Loucy (cell line): ENCODE results near the gene HDAC10.

Experiments used
- H2AFZ ChIP-seq: fragments of 200-600 bp; sonication (generic); 2 replicates; pipeline ENCODE4 v1.6.0; 2016; ENCODE audit warnings: antibody characterized with exemption, mild to moderate bottlenecking, low read length, moderate library complexity
- H3F3A ChIP-seq: fragments of 200-600 bp; 2 replicates; pipeline ENCODE4 v1.6.0; 2016; ENCODE audit warnings: antibody characterized with exemption, low read depth, mild to moderate bottlenecking
- H3K27me3 ChIP-seq: fragments of 200-600 bp; sonication (generic); 2 replicates; pipeline ENCODE4 v1.6.1; 2014; ENCODE audit warnings: low read length, mild to moderate bottlenecking; ENCODE audit not compliant: insufficient read depth, poor library complexity, severe bottlenecking
- H3K36me3 ChIP-seq: fragments of 200-600 bp; sonication (generic); 2 replicates; pipeline ENCODE4 v1.6.1; 2016; ENCODE audit warnings: low read length; ENCODE audit not compliant: insufficient read depth
- H3K4me1 ChIP-seq: fragments of 200-600 bp; sonication (generic); 2 replicates; pipeline ENCODE4 v1.5.1; 2014; ENCODE audit warnings: low read length, mild to moderate bottlenecking; ENCODE audit not compliant: insufficient read depth, poor library complexity, severe bottlenecking
- H3K4me2 ChIP-seq: fragments of 200-600 bp; sonication (generic); 2 replicates; pipeline ENCODE4 v1.6.0; 2014; ENCODE audit warnings: antibody characterized with exemption, low read length, low read depth, mild to moderate bottlenecking; ENCODE audit not compliant: poor library complexity, severe bottlenecking
- H3K4me3 ChIP-seq: fragments of 200-600 bp; sonication (generic); 2 replicates; pipeline ENCODE4 v1.5.1; 2014; ENCODE audit warnings: low read length, mild to moderate bottlenecking, mixed read lengths; ENCODE audit not compliant: poor library complexity, severe bottlenecking
- H3K79me2 ChIP-seq: fragments of 200-600 bp; sonication (generic); 2 replicates; pipeline ENCODE4 v1.6.1; 2014; ENCODE audit warnings: low read length; ENCODE audit not compliant: insufficient read depth
- H3K9ac ChIP-seq: fragments of 200-600 bp; sonication (generic); 2 replicates; pipeline ENCODE4 v1.6.0; 2014; ENCODE audit warnings: mild to moderate bottlenecking, low read depth, low read length, moderate library complexity; ENCODE audit not compliant: poor library complexity, severe bottlenecking
- H3K9me2 ChIP-seq: fragments of 200-600 bp; sonication (generic); replicated peaks from 2 replicates; pipeline ENCODE4 v1.6.1; 2016; ENCODE audit warnings: low read depth, low read length, mixed read lengths
- H3K9me3 ChIP-seq: fragments of 200-600 bp; sonication (generic); 2 replicates; pipeline ENCODE4 v1.6.1; 2014; ENCODE audit warnings: mild to moderate bottlenecking, antibody characterized with exemption, low read length, low read depth; ENCODE audit not compliant: insufficient read depth
- H4K20me1 ChIP-seq: fragments of 200-600 bp; sonication (generic); 2 replicates; pipeline ENCODE4 v1.6.0; 2014; ENCODE audit warnings: antibody characterized with exemption, low read length, mild to moderate bottlenecking; ENCODE audit not compliant: insufficient read depth, poor library complexity, severe bottlenecking
- CTCF ChIP-seq: fragments of 200-600 bp; sonication (generic); conservative IDR thresholded peaks from 2 replicates; pipeline ENCODE4 v1.5.1; 2014; ENCODE audit warnings: mild to moderate bottlenecking, antibody characterized with exemption, low read length
- EZH2phosphoT487 ChIP-seq: fragments of 200-600 bp; IDR thresholded peaks from 2 replicates; pipeline ENCODE4 v1.6.1; 2018; ENCODE audit warnings: antibody characterized with exemption, mild to moderate bottlenecking, moderate library complexity, borderline replicate concordance

Gene HDAC10

DNA sequence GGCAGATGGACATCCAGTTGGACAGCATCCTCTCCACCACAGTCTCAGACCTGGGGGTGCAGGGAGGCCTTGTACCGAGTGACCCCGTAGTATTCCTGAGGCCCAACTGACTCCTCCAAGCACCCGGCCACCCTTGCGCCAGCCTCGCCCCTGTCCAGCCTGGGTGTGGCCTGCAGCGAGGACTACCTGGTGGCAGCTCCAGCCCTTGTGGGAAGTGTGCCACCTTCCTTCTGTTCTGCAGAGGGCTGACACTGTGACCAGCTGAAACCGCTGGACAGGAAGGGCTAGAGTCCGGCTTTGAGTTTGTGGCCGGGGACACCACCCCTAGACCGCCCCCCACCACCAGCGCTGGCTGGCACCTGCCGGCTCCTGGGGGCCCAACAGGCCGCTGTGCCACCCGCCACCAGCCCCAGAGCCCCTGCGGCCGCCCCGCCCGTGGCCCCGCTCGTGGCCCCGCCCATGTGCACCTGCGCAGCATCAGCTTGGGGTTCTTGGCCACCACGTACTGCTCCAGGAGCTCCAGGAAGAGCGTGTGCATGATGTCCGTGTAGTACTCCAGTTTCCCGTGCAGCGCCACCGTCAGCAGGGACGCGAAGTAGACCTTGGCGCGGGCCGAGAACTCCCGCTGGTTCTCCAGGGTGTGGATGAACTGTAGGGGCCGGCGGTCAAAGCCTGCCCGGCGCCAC lies 29.1 kb upstream of the HDAC10 start:
- no peaks in the 10 kb centered on the region; the same call in 1 of the 2 replicates for H3K36me3 ChIP-seq
- H3F3A ChIP-seq: no peaks in the 10 kb centered on the region
- no peaks in the 10 kb centered on the region for H3K9me2 ChIP-seq

GRCh38 chr22:50278956-50279619 lies 28.0 kb upstream of the HDAC10 start:
- H3K27me3 ChIP-seq: no peaks in the 10 kb centered on the region
- no peak overlapping the region for H2AFZ ChIP-seq
- H3K9me3 ChIP-seq: no peaks in the 10 kb centered on the region
- H3F3A ChIP-seq: no peaks in the 10 kb centered on the region
- no peak for TF ChIP-seq CTCF
- no peak for TF ChIP-seq EZH2phosphoT487
- H3K4me1 ChIP-seq: no peaks in the 10 kb centered on the region
- H3K36me3 ChIP-seq: no peaks in the 10 kb centered on the region; the same call in 1 of the 2 replicates
- H3K9me2 ChIP-seq: no peaks in the 10 kb centered on the region
- no peak overlapping the region for H3K9ac ChIP-seq
- H3K4me2 ChIP-seq: no peak overlapping the region
- no peak overlapping the region for H3K4me3 ChIP-seq
- H3K79me2 ChIP-seq: no peaks in the 10 kb centered on the region
- no peaks in the 10 kb centered on the region for H4K20me1 ChIP-seq

More for the DNA sequence above, 29.1 kb upstream of the HDAC10 start:
- Histone ChIP-seq H3K9me3 (no peaks in the 10 kb centered on the region), H3K27me3 (no peaks in the 10 kb centered on the region), H3K79me2 (no peaks in the 10 kb centered on the region), H3K4me3 (no peak overlapping the region), H3K9ac (no peak overlapping the region), H3K4me2 (no peak overlapping the region), H3K4me1 (no peaks in the 10 kb centered on the region), H4K20me1 (no peaks in the 10 kb centered on the region), H2AFZ (no peak overlapping the region)
- TF ChIP-seq CTCF (no peak), EZH2phosphoT487 (no peak)

GRCh38 chr22:50278461-50278860 lies 27.4 kb upstream of the HDAC10 start:
- no peak for TF ChIP-seq CTCF
- Histone ChIP-seq H3K9ac (no peak overlapping the region), H3K79me2 (no peaks in the 10 kb centered on the region), H3K27me3 (no peaks in the 10 kb centered on the region), H3K4me3 (no peak overlapping the region), H4K20me1 (no peaks in the 10 kb centered on the region), H3K36me3 (no peaks in the 10 kb centered on the region; the same call in 1 of the 2 replicates), H2AFZ (no peak overlapping the region), H3K9me3 (no peaks in the 10 kb centered on the region), H3F3A (no peaks in the 10 kb centered on the region), H3K9me2 (no peaks in the 10 kb centered on the region), H3K4me2 (no peak overlapping the region), H3K4me1 (no peaks in the 10 kb centered on the region)
